NCI-H748 treated with DMSO at 0.1 percent for 48 hours (cell line): Measurements from ENCODE around the gene PTPRN2.

Experiments used
- DNase-seq: peaks from one replicate; lab custom pipeline; 2025; lab: John Stamatoyannopoulos, UW

The PTPRN2 gene

GRCh38 chr7:157658851-157659412, 928.7 kb downstream of the PTPRN2 start:
- no peak for DNase-seq

GRCh38 chr7:157657741-157658740, 929.6 kb downstream of the PTPRN2 start:
- no peak for DNase-seq

- DNase-seq, result no peak
Measured at GRCh38 chr7:157656195-157656769, 931.3 kb downstream of the PTPRN2 start.

DNA sequence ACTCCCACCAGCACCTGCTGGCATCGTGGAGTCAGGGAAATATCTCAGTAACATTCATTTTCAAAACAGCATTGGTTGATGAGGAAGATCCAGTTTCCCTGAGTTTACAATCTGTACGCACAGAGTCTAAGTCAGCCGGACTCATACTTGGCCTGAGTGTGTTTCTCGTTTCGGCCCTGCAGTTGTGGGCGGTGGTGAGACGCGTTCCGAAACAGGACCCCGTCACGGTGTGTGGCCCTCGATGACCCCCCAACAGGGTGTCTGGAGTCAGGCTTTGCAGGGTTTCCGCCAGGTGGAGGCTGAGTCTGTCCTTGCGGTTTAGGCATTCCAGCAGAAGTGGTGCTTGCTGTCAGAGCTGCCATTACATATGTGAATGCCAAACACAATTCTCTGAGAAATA, 933.3 kb downstream of the PTPRN2 start:
- DNase-seq, result no peak

- no peak for DNase-seq
Measured at GRCh38 chr7:157653827-157654207, 933.8 kb downstream of the PTPRN2 start.

DNA sequence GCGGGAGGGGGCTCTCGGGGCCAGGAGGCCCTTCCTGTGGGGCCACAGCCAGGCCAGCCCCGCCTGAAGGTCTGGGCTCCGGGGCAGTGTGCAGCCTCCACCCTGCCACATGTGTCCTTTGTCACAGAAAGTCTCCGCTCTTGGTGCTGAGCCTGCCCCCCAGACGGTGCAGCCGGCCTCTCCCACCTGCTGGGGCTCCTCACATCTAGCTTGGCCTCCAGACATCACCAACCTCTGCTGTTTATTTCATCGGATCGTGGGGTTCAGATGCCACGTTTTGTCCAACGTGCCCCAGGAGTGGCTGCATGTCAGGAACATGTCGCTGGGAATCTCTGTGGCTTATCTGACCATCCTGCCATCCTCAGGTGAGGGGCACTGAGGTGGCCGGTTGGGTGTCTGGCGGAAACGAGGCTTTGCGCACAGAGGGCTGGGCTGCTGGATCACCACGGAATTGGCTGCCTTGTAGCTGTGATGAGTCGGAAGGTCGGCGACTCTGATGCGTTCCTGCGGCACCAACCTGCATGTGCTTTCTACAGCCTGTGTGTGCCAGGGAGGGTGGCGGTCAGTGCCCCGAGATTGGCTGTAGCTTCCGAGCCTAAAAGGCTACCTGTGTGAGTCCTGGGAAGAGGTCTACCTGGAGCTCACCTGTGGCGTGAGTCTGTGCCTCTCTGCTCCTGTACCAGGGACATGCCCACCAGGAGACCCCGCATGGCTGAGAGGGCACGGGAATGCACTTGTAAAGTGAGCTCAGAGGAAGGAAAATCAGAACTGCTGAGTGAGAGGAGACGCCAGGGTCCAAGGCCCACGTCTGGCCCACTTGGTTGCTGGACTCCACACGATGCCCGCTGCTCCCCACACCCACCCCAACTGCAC, 934.4 kb downstream of the PTPRN2 start:
- no peak for DNase-seq

DNA sequence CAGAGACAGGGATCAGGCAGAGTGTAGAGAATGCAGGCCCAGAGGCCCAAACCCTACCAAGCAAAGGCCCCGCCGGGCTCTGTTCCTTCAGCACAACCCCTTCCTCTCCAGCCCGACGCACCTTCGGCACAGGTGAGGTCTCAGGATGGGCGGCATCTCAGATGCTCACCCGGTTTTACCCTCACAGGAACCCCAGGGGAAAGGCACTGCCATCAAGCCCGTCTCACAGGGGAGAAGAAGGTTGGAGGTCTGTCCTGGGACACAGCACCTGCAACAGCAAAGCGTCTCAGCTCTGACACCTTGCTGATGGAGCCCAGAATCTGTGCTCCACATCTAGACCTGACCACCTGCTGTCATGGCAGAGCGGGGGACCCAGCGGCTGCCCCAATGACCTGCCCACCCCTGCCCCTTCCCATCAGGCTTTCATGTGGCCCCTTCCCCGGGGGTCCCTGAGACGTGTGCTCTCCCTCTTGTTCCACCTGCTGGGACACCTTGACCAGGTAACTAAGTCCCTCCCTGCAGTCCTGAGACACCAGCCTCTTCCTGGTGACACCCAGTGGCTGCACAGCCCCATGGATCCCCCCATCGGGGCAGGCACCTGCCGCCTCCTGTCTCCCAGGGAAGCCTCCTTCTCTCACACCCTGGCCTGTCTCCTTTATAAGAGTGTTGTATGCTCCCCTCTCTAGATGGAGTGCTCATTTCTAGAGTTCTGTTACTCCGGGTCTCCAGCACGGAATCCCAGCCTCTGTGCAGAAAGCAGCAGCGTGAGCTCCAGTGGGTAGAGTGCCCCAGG, 935.3 kb downstream of the PTPRN2 start:
- no peak for DNase-seq

GRCh38 chr7:157651366-157652160, 936.1 kb downstream of the PTPRN2 start:
- DNase-seq, result no peak

DNA sequence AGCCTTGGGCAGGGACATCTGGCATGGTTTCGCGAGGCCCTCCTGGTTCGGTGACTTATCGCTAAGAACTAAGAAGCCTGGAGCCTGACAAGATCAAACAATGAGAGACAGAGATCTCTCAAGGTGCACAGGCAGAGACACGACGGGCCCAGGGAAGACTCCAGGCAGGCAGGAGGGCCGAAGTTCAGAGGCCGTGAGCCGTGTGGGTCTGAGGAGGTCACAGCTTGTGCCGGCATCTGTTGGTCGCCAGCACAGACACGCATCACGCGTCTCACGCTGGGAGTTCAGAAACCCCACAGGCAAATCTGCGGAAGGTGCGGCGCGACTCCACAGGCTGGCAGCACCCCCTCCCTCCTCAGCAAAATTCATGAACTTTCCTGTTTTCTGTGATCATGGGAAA, 936.8 kb downstream of the PTPRN2 start:
- no peak for DNase-seq

- DNase-seq, result no peak
Measured at GRCh38 chr7:157650131-157650631, 937.4 kb downstream of the PTPRN2 start.

- no peak for DNase-seq
Measured at GRCh38 chr7:157646551-157646950, 941.1 kb downstream of the PTPRN2 start.

GRCh38 chr7:157645539-157645938, 942.1 kb downstream of the PTPRN2 start:
- DNase-seq, result no peak

DNA sequence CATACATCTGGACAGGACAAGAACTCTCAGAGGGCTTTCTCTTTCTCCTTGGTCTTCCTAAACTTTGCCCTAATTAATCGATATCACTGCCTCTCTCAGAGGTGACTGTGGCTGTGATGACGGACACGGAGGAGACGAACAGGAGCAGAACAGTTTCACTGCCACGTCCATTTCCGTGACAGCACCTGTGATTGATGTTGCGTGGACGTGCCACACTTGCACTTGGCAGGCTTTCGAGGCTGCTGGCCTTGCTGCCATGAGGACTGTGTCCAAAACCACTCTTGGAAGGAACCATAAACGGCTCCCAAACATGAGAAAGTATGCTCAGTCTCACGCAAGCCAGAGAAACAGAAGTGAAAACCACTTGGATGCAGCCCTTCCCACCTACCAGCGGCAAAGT, 942.7 kb downstream of the PTPRN2 start:
- no peak for DNase-seq

DNA sequence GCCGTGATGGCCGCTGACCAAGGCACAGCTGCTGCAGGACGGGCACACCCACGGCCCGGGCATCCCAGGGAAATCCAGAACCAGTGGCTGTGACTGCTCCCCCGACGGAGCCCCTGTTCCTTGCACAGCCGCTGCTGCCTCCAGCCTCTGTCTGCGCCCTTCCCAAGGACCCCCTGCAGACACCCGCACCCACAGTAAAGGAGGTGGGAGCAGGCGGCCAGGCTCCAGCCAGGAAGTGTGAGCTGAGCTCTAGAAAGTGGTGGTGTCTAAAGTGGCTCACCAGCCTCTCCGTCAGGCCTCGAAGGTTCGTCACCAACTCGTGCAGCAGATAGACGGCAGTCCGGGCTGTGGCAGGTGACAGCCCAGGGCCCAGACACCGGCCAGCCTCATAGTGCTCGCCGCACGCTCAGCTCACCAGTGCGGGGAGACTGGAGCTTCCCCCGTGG, 944.1 kb downstream of the PTPRN2 start:
- no peak for DNase-seq

DNA sequence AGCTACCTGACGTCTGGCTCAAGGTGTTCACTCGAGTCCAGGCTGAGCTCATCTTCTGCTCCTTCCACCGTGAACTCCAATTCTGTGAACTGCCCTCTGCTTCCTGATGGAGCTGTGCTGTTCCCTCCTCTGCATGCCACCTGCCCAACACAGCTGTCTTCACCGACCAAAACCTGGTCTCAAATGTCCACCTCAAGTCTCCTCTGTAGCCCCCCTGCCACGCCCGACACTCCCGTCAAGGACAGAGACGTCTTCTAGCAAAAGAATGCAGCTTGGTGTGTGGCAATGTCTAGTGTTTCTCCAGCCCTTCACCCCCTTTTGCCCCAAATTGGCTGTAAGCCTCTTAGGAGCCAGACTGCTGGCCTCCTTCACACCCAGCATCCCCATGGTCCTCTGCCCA, 945.8 kb downstream of the PTPRN2 start:
- DNase-seq, result no peak

DNA sequence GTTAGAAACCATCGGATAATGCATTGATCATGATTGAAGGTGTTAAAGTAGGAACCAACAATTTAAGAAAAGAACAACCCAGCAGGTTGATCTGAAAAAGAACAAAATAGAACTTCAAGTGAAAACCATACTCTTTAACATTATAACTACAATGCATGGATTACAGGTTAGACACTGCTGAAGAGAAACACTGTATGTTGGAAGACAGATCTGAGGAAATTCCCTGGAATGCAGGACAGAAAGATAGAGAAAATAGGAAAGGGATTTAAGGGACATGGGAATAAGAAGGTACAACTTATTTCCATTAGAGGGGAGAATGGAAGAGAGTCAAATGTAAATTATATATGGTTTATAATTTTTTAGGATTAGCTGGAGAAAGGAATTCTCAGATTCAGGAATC, 947.5 kb downstream of the PTPRN2 start:
- DNase-seq, result no peak

GRCh38 chr7:157638563-157638962, 949.1 kb downstream of the PTPRN2 start:
- DNase-seq, result no peak

GRCh38 chr7:157637216-157637949, 950.2 kb downstream of the PTPRN2 start:
- DNase-seq, result no peak

GRCh38 chr7:157635669-157636068, 952.0 kb downstream of the PTPRN2 start:
- no peak for DNase-seq

- no peak for DNase-seq
Measured at GRCh38 chr7:157635148-157635500, 952.5 kb downstream of the PTPRN2 start.
